Right hindlimb (tissue), 1 donor: ENCODE data around the gene COL11A1.
"Not testable (repeated sequence)": the region's sequence is repeated elsewhere in the genome, so short reads cannot be mapped to it uniquely, and the experiment has no call there.

Experiments used
- DNase-seq: peaks from one replicate; pipeline ENCODE4 v3.0.0-alpha.2; 2018

The COL11A1 gene

GRCh38 chr1:102833151-102833550 lies 275.2 kb downstream of the COL11A1 start:
- DNase-seq: no peak

GRCh38 chr1:102826706-102827105 lies 281.6 kb downstream of the COL11A1 start:
- DNase-seq: not testable (repeated sequence)
